Gastroesophageal sphincter (tissue), 3 donors: ENCODE data around the gene PRKN.

ENCODE experiments used
- EP300 ChIP-seq: sonication (generic); formaldehyde crosslinking; IDR thresholded peaks from one replicate; pipeline ENCODE4 v1.6.1; 2017; ENCODE audit warnings: antibody characterized with exemption, mild to moderate bottlenecking
- POLR2A ChIP-seq, 2 donors: fragments of 450-650 bp; IDR thresholded peaks; one replicate each; pipeline ENCODE4 v1.6.1; 2017; ENCODE audit warnings: antibody characterized with exemption in 2 of 2, mild to moderate bottlenecking in 2 of 2, moderate library complexity in 1 of 2
- POLR2AphosphoS5 ChIP-seq: sonication (generic); formaldehyde crosslinking; IDR thresholded peaks from one replicate; pipeline ENCODE4 v1.6.1; 2017; ENCODE audit warnings: antibody characterized with exemption
- TF ChIP-seq, protein P1 (sequence below), 4 experiments: fragments of 200-600 bp in 2 of 4; fragments of 450-650 bp in 2 of 4; sonication (generic) in 1 of 4; IDR thresholded peaks; one replicate each; pipeline ENCODE4 v1.5.1; 2017 to 2019; ENCODE audit warnings: antibody characterized with exemption in 4 of 4, mild to moderate bottlenecking in 2 of 4, moderate library complexity in 2 of 4

DNA sequence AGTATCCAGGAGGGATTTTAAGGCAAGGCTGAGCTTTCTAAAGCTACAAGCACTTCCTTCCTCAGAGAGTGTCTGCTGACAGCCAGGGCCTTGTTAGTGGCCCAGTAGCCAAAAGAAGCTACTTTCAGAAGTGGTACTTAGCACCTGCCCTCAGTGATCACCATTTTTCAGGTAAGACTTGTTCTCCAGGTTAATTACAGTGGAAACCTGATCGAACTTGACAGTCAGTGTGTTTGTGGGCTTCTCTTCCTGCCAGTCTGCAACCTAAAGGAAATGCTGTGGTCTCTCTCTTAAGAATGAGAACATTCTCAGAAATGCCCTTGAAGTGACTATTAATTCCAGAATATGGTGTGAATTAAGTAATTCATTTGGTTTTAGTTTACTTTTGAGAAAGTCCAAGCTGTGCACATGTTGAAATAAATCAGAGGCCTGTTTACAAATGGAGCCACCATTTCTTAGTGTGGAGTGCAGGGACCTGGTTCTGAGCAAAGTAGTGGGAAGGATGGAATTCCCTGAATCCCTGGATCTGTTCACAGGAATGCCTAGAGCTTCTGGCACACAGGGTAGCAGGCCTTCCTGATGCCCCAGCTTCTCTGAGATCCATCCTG is 1268.5 kb downstream of the PRKN start:
- TF ChIP-seq POLR2AphosphoS5 (no peak), POLR2A (IDR thresholded peaks at IDR 0.05) (no peak), EP300 (no peak)
- TF ChIP-seq, protein P1, sequence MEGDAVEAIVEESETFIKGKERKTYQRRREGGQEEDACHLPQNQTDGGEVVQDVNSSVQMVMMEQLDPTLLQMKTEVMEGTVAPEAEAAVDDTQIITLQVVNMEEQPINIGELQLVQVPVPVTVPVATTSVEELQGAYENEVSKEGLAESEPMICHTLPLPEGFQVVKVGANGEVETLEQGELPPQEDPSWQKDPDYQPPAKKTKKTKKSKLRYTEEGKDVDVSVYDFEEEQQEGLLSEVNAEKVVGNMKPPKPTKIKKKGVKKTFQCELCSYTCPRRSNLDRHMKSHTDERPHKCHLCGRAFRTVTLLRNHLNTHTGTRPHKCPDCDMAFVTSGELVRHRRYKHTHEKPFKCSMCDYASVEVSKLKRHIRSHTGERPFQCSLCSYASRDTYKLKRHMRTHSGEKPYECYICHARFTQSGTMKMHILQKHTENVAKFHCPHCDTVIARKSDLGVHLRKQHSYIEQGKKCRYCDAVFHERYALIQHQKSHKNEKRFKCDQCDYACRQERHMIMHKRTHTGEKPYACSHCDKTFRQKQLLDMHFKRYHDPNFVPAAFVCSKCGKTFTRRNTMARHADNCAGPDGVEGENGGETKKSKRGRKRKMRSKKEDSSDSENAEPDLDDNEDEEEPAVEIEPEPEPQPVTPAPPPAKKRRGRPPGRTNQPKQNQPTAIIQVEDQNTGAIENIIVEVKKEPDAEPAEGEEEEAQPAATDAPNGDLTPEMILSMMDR (IDR thresholded peaks at IDR 0.05) = no peak
